ENCODE data around the gene SCIN.

SCIN gene

DNA sequence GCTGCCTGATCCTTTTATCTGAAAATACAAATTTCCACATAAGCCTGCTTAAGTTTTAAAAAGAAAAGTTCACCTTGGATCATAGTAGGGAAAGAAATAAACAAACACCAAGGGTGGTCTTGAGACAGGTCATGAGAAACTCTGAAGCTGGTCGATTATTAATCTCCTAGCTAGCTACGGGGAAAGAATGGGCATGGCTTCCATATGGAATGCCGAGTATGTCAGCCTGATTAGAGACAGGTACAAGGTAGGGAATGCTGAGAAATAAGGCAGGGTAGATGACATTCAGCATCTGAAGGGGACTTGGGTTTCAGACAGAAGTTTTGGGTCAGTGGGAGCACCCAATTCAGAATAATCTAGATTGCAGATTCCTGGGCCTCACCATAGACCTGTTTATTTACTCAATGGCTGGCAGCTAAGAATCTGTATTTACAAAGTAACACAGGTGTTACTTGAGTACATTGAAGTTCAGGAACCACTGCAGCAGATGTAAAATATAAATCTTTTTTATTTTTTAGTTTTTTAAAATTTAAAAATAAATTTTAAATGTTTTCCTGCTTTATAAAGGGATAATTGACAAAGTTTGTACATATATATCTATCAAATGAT is 49.0 kb downstream of the SCIN start:
- Mint-ChIP-seq H3K27me3 (ENCODE audit: low read depth) (peaks cover 4% of the 10 kb centered on the region), H3K4me3 (no peak overlapping the region), H3K27ac (no peak overlapping the region), H3K36me3 (ENCODE audit: low read depth) (no peaks in the 10 kb centered on the region), H3K4me1 (ENCODE audit: low read depth) (no peaks in the 10 kb centered on the region), H3K9me3 (no peaks in the 10 kb centered on the region)

DNA sequence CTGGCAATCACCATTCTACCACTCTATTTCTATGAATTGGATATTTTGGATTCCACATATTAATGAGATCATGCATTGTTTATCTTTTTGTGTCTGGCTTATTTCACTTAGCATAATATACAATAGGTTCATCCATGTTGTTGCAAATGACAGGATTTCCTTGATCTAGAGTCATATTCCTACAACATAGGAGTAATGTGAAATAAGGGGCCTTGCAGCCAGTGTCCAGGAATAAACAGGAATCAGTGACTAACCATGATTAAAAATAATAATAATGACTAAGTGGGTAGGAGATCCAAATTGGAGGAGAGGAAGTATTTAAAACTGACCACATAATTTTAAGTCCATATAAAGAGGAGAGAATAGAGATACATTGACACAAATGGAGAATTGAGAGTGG is 49.9 kb downstream of the SCIN start:
- Mint-ChIP-seq H3K4me3 (no peak overlapping the region), H3K9me3 (no peaks in the 10 kb centered on the region), H3K4me1 (ENCODE audit: low read depth) (no peaks in the 10 kb centered on the region), H3K36me3 (ENCODE audit: low read depth) (no peaks in the 10 kb centered on the region), H3K27ac (no peak overlapping the region), H3K27me3 (ENCODE audit: low read depth) (peaks cover 5% of the 10 kb centered on the region)

DNA sequence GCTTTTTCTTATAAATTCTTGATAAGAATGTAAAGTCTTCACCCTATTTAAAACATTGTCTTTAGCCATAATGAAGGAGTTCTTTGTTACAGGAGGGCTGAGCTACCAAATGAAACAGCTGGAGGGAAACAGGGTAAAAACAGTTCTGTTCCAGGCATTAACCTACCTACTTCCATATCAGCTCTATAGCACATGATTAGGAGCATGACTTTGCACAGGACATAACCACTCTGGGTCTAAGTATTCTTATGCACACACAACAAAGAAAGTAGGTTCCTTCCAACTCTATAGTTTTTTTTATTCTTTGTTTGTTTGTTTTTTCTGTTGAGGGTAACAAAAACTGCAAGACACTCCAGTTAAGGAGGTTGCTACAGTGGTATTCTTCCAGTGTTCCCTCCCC is 52.7 kb downstream of the SCIN start:
- no peaks in the 10 kb centered on the region for H3K4me1 Mint-ChIP-seq (ENCODE audit: low read depth)
- H3K4me3 Mint-ChIP-seq, result no peak overlapping the region
- no peaks in the 10 kb centered on the region for H3K36me3 Mint-ChIP-seq (ENCODE audit: low read depth)
- H3K27ac Mint-ChIP-seq, result no peak overlapping the region
- H3K27me3 Mint-ChIP-seq (ENCODE audit: low read depth), result peaks cover 13% of the 10 kb centered on the region
- no peaks in the 10 kb centered on the region for H3K9me3 Mint-ChIP-seq

DNA sequence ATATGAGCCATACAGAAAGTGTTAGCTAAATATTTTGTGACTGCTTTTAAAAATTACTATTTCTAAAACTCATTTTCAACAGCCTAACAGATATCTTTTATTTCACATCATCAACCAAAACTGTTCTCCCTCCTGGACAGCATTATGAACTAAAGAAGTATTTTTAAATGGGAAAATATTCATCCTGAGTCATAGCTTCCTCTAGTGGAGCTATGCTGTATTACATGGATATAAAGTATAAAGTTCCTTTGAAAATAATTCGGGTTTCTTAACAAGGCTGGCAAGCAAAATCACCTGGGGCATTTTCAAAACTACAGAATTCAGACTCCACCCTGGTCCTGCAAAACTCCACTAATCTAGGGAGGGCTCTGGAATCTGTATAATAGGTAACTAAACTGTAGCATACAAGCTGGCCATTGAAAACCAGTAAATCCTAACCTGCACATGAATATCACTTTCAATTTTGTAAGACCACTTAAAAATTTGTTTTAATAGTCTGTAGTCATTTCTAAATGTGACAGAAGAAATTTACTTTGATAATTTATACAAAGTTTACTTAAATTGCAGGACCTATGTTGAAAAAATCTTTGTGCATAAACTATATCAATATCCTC is 53.5 kb downstream of the SCIN start:
- no peaks in the 10 kb centered on the region for H3K4me1 Mint-ChIP-seq (ENCODE audit: low read depth)
- H3K4me3 Mint-ChIP-seq, result no peak overlapping the region
- H3K27me3 Mint-ChIP-seq (ENCODE audit: low read depth), result peaks cover 13% of the 10 kb centered on the region
- H3K27ac Mint-ChIP-seq, result no peak overlapping the region
- no peaks in the 10 kb centered on the region for H3K36me3 Mint-ChIP-seq (ENCODE audit: low read depth)
- H3K9me3 Mint-ChIP-seq, result no peaks in the 10 kb centered on the region

DNA sequence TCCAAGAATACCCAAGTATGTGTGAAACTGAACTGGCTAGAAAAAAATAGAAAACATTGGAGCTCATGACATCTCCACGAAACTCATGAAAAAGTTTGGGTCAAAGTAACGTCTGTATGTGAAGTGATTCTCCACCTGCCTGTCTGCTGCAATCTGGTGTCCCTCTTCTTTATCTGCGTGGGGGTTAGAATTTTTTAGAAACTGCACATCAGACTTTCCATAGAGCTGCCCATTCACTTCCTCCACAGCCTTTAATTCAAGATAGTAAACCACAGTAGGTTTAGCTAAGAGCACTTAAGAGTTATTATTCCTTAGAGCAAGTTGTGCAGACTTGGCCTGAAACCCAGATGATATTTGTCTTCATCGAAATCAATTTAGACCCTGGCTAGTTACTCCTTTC is 55.3 kb downstream of the SCIN start:
- Mint-ChIP-seq H3K4me3 (no peak overlapping the region), H3K27me3 (ENCODE audit: low read depth) (peaks cover 9% of the 10 kb centered on the region), H3K27ac (no peak overlapping the region), H3K36me3 (ENCODE audit: low read depth) (no peaks in the 10 kb centered on the region), H3K4me1 (ENCODE audit: low read depth) (no peaks in the 10 kb centered on the region), H3K9me3 (no peaks in the 10 kb centered on the region)

DNA sequence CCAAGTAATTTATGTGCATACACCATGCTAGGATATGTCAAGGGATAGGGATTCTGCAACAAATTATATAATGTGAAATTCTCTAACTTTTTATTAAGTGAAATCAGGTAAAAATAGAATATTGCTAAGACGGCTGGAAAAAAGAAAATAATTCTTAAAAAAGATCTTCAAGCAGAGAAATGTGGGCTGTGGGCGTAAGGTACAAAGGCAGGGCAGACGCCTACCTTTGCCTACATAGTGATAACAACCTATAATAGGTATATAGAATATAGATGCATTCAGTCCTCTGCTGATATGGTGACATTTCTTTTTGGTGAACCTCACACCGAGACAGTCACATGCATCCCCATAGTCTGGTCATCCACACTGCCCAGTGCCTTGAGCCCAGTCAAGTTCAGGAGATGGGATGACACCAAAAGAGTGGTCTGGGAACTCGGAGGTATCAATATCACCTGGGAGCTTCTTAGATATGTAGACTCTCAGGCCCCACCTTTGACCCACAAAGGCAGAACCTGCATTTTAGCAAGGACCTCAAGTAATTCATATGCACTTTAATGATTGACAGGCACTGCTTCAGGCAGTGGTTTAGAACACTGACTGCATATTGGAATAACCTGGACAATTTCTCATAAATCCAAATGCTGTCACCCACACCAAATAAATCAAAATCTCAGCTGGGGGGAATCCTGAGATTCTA is 59.4 kb downstream of the SCIN start:
- Mint-ChIP-seq H3K4me1 (ENCODE audit: low read depth) (no peaks in the 10 kb centered on the region), H3K4me3 (no peak overlapping the region)

DNA sequence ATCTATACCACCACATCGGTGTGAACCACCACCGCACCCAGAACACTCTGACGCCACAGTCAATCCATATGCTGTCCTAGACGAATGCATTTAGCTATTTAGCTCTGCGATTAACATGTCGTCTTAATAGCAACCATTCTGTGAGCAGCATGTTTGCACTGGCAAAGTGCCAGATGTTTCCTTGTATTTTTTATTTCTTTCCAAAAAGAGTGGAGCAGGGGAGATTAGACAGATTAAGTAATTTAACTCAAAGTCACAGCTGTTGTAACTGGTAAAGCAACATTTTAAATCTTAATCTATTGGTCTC is 59.9 kb downstream of the SCIN start:
- H3K4me3 Mint-ChIP-seq, result no peak overlapping the region
- H3K36me3 Mint-ChIP-seq (ENCODE audit: low read depth), result no peaks in the 10 kb centered on the region
- no peaks in the 10 kb centered on the region for H3K4me1 Mint-ChIP-seq (ENCODE audit: low read depth)
- no peaks in the 10 kb centered on the region for H3K9me3 Mint-ChIP-seq
- peaks cover 15% of the 10 kb centered on the region for H3K27me3 Mint-ChIP-seq (ENCODE audit: low read depth)
- no peak overlapping the region for H3K27ac Mint-ChIP-seq

More for the DNA sequence above, 59.4 kb downstream of the SCIN start:
- peaks cover 17% of the 10 kb centered on the region for H3K27me3 Mint-ChIP-seq (ENCODE audit: low read depth)
- no peaks in the 10 kb centered on the region for H3K9me3 Mint-ChIP-seq
- no peaks in the 10 kb centered on the region for H3K36me3 Mint-ChIP-seq (ENCODE audit: low read depth)
- no peak overlapping the region for H3K27ac Mint-ChIP-seq

DNA sequence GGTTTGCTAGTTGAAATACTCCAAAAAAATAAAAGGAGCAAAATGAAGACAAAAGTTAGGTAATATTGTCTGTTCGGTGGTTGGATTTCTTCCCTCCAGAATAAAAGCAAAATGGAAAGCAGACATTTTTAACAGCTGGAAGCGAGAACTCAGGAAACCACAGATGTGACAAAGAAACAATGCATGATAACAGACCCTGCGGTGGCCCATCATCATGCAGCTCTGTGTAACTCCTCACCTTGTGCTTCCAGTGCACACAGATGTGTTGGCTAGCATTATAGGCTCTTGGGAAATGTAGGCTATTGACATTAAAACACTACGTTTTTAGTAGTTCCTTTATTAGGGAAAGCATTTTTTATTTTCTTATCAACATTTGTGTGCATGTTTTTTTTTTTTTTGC is 63.1 kb downstream of the SCIN start:
- peaks cover 8% of the 10 kb centered on the region for H3K27me3 Mint-ChIP-seq (ENCODE audit: low read depth)
- no peaks in the 10 kb centered on the region for H3K36me3 Mint-ChIP-seq (ENCODE audit: low read depth)
- H3K9me3 Mint-ChIP-seq, result no peaks in the 10 kb centered on the region
- H3K4me1 Mint-ChIP-seq (ENCODE audit: low read depth), result peaks cover 16% of the 10 kb centered on the region
- H3K27ac Mint-ChIP-seq, result no peak overlapping the region
- no peak overlapping the region for H3K4me3 Mint-ChIP-seq

DNA sequence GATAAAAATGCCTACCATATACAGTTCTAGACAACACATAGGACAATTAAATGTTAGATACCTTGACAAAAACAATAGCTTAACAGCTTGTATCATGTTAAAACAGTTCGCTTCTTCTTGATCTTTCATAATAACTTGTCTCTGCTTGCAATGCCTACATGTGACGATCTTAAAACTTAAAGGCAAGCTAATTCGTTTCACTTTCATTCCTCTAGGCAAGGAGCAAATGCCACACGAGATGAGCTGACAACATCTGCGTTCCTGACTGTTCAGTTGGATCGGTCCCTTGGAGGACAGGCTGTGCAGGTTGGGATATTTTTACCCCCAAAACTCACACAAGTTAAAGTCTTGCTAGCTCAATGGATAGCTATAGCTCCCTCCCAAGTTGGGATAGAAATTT is 65.3 kb downstream of the SCIN start:
- Mint-ChIP-seq H3K27ac (peak overlapping the region; percentile 32), H3K27me3 (ENCODE audit: low read depth) (peaks cover 11% of the 10 kb centered on the region), H3K9me3 (no peaks in the 10 kb centered on the region), H3K4me1 (ENCODE audit: low read depth) (peaks cover 18% of the 10 kb centered on the region), H3K36me3 (ENCODE audit: low read depth) (no peaks in the 10 kb centered on the region), H3K4me3 (peak overlapping the region; percentile 60)

DNA sequence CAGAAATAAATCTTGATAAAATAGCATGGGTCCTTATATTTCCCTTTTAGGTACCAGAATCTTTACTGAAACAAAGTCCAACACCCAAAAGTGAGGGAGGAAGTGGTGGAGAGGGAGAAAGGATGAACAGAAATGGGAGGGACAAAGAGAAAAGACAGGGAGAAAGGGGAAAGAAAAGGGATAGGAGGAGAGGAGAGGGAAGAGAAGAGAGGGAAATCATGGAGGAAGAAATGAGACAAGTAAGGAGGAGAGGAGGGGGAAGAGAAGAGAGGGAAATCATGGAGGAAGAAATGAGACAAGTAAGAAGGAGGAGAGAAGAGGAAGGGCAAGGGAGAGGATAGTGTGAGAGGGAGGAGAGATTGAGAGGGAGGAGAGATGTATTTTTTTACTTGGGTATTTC is 66.8 kb downstream of the SCIN start:
- Mint-ChIP-seq H3K4me3 (no peak overlapping the region), H3K9me3 (no peaks in the 10 kb centered on the region), H3K27ac (no peak overlapping the region), H3K4me1 (ENCODE audit: low read depth) (peaks cover 18% of the 10 kb centered on the region), H3K27me3 (ENCODE audit: low read depth) (peaks cover 6% of the 10 kb centered on the region), H3K36me3 (ENCODE audit: low read depth) (no peaks in the 10 kb centered on the region)

DNA sequence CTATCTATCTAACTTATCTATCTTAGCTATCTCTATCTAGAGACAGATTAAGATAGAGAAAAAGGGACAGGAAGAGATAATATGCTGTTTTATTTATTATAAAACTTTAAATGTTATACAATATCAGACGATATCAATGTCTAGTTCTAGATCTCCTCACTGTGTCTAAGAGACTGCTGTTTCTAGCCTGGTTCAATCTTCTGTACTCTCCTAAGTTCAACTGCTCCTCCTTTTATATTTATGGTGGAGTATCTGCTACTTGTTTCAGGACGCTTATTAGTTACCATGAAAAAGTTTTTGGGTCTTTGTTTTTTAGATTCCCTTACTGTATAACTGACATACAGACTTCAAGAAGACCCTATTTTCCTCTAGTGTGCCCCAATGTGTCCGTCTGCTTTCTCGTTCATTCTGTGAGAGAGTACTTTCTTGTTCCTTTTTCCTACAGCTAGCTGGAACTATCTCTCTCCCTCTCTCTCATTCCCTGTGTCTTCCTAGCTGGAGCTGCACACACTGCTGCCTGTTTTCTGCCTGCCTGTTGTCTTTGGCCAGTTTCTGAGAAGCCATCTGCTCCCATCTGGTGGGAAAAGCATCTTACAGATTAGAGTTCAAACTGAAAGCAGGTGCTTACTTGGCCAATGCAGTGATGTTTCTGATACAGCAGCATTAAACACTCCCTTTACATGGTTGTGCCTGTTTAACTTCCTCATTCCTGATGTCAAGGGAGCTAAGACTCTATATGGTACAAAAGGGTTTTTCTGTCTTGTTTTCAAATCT is 67.5 kb downstream of the SCIN start:
- Mint-ChIP-seq H3K4me1 (ENCODE audit: low read depth) (peaks cover 18% of the 10 kb centered on the region), H3K36me3 (ENCODE audit: low read depth) (no peaks in the 10 kb centered on the region), H3K27ac (no peak overlapping the region), H3K9me3 (no peaks in the 10 kb centered on the region), H3K4me3 (peak overlapping the region; percentile 63), H3K27me3 (ENCODE audit: low read depth) (peaks cover 3% of the 10 kb centered on the region)

DNA sequence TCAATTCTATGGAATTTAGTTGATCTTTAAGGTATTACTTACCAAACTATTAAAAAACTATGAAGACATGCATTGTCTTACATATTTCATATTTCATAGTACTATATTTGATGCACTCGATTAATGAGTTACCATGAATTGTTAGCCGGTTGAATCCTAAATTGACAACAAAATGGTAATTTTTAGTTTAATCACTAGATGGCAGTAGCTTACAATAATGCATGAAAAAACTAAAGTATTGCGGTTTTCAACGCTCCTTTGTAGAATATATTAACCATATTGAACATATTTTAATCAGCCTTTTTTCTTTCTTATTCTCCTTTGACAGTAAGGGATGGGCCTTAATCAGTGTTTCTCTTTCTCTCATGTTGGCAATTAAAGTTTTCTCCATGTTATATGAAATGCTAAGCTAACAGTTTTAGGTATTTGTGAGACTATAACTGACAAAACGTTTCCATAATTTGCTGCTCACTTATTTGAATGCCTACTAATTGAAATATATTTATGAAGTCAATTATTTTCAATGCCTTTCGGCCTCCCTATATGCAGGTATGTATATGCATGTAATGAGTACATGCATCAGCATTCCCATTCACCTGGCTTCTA is 68.4 kb downstream of the SCIN start:
- Mint-ChIP-seq H3K27ac (no peak overlapping the region), H3K4me3 (no peak overlapping the region), H3K27me3 (ENCODE audit: low read depth) (peaks cover 3% of the 10 kb centered on the region)

DNA sequence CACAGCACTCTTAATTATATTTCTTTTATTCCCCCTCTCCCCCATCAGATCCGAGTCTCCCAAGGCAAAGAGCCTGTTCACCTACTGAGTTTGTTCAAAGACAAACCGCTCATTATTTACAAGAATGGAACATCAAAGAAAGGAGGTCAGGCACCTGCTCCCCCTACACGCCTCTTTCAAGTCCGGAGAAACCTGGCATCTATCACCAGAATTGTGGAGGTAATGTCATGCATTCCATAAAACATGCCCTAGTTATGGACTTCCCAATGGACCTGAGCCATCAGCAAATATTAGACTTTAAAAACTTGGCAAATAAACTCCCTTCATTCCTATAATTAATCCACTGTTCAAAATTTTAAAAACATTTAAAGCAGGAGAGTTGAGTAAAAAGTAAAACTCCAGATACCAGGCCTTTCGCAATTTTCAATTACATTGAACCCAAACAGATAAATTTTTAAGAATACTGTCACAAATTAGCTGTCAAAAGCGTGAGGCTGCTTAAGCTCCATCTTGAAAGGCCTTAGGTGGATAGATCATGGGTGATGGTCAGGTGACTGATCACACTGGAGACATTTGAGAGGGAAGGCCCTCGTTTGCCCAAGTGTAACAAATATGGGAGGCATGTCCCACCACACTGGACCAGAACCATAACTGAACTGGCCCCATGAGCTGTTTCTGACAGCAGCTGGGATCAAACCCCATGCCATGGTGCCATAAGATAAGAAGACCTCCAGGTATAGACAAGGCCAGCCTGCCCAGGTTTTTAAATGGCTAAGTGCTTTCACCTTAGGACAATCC is 70.0 kb downstream of the SCIN start:
- peaks cover 3% of the 10 kb centered on the region for H3K27me3 Mint-ChIP-seq (ENCODE audit: low read depth)
- H3K36me3 Mint-ChIP-seq (ENCODE audit: low read depth), result no peaks in the 10 kb centered on the region
- H3K27ac Mint-ChIP-seq, result no peak overlapping the region
- no peaks in the 10 kb centered on the region for H3K9me3 Mint-ChIP-seq
- H3K4me3 Mint-ChIP-seq, result no peak overlapping the region
- peaks cover 18% of the 10 kb centered on the region for H3K4me1 Mint-ChIP-seq (ENCODE audit: low read depth)

More for the DNA sequence above, 68.4 kb downstream of the SCIN start:
- no peaks in the 10 kb centered on the region for H3K9me3 Mint-ChIP-seq
- H3K36me3 Mint-ChIP-seq (ENCODE audit: low read depth), result no peaks in the 10 kb centered on the region
- peaks cover 18% of the 10 kb centered on the region for H3K4me1 Mint-ChIP-seq (ENCODE audit: low read depth)

DNA sequence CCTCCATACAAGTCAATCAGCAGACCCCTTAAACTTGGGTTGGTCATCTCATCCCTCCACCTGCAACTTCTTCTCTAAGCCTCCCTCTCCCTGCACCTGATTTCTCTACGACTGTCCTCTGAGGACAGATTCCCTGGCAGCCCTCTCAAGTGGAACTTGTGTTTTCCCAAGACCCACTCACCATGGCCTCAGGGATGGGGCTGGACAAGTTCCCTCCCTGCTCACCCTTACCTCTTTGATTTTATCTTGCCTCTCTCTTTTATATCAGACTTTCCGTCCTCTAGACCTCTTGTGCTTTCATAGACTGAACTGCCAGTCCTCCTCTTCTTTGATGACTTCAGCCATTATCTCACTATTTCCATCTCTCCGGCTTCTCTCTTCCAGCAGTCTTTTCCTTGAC is 70.7 kb downstream of the SCIN start:
- H3K4me3 Mint-ChIP-seq, result no peak overlapping the region
- H3K36me3 Mint-ChIP-seq (ENCODE audit: low read depth), result no peaks in the 10 kb centered on the region
- H3K4me1 Mint-ChIP-seq (ENCODE audit: low read depth), result peaks cover 13% of the 10 kb centered on the region
- H3K27me3 Mint-ChIP-seq (ENCODE audit: low read depth), result peaks cover 3% of the 10 kb centered on the region
- H3K27ac Mint-ChIP-seq, result no peak overlapping the region
- H3K9me3 Mint-ChIP-seq, result no peaks in the 10 kb centered on the region

Measured in T-helper 1 cell treated with Interleukin-12 subunit alpha and Interleukin-12 subunit beta and Interleukin-4 antibody, amounts not matched to agents 30 μg/mL and 1 μg/mL, for 36 hours (primary cell).